ENCODE results near the gene ZNF648.

DNA sequence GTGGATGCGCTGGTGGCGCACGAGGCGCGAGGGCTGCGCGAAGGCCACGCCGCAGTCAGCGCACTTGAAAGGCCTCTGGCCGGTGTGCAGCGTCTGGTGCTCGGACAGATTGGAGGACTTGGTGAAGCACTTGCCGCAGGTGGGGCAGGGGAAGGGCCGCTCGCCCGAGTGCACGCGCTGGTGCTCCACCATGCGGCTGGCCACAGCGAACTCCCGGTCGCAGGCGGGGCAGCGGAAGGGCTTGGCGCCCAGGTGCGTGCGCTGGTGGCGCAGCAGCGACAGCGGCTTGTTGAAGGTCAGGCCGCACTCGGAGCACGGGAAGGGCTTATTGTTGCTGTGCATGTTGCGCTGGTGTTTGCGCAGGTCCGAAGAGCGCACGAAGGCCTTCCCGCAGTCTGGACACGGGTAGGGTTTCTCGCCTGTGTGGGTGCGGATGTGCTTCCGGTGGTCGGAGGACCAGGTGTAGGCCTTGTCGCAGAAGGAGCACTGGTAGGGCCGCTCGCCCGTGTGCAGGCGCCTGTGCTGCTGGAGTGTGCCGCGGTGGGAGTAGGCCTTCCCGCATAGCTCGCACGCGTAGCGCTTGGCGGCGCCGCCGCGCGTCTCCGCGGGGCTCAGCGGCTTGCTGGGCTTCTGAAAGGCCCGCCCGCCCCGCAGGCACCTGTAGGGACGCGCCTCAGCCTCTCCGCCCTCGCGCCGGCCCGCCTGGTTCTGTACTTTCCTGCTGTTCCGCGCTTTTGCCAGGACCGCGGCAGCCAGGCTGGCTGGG lies 4.7 kb downstream of the ZNF648 start:
- TF ChIP-seq, protein P1, sequence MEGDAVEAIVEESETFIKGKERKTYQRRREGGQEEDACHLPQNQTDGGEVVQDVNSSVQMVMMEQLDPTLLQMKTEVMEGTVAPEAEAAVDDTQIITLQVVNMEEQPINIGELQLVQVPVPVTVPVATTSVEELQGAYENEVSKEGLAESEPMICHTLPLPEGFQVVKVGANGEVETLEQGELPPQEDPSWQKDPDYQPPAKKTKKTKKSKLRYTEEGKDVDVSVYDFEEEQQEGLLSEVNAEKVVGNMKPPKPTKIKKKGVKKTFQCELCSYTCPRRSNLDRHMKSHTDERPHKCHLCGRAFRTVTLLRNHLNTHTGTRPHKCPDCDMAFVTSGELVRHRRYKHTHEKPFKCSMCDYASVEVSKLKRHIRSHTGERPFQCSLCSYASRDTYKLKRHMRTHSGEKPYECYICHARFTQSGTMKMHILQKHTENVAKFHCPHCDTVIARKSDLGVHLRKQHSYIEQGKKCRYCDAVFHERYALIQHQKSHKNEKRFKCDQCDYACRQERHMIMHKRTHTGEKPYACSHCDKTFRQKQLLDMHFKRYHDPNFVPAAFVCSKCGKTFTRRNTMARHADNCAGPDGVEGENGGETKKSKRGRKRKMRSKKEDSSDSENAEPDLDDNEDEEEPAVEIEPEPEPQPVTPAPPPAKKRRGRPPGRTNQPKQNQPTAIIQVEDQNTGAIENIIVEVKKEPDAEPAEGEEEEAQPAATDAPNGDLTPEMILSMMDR (IDR thresholded peaks at IDR 0.05): no peak
- no peak for TF ChIP-seq POLR2AphosphoS5 (IDR thresholded peaks at IDR 0.05)

Measured in prostate gland (tissue), 2 donors.